Activated CD4-positive, CD25-positive, alpha-beta regulatory T cell treated with anti-CD3 and anti-CD28 coated beads, Interleukin-2, amount 50 U/mL, for 16 hours (primary cell): ENCODE results near the gene CRYBG1.
"Not testable (repeated sequence)": the region's sequence is repeated elsewhere in the genome, so short reads cannot be mapped to it uniquely, and the experiment has no call there.

Experiments used
- DNase-seq: peaks from one replicate; pipeline ENCODE4 v3.0.0-alpha.2; 2020; ENCODE audit warnings: low read depth, low spot score

CRYBG1 gene

DNA sequence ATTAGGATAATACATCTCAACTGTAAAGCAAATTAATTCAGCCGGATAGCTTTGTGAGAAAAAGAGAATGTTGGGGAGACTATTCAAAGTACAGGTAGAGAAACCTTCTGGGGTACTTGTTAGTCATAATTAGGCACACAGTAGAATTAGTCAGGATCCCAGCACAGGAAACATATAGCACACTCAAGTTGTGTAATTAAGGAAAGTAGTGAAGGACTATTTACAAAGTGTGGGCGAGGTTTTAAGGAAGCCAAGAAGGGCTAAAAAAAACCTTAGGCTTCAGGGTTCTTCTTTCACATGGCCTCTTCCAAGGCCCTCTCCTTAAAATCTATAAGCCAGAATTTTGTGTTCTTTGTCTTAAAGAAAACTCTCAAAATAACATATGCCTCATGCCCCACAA is 142.0 kb downstream of the CRYBG1 start:
- no peak for DNase-seq

DNA sequence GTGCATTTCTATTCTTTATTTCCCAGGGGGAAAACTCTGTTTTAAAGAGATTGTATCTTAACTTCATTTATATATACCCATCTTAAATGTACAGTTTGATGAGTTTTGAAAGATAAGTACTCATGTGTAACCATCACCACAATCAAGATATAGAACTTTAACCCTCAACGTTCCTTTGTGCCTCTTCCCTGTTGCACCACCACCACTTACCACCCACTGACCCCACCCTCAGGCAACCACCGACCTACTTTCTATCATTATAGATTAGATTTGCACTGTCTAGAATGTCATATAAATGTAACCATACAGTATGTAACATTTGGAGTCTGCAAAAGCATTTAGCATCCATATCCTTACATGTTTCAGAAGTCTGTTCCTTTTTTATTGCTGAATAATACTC is 147.8 kb downstream of the CRYBG1 start:
- DNase-seq: no peak

DNA sequence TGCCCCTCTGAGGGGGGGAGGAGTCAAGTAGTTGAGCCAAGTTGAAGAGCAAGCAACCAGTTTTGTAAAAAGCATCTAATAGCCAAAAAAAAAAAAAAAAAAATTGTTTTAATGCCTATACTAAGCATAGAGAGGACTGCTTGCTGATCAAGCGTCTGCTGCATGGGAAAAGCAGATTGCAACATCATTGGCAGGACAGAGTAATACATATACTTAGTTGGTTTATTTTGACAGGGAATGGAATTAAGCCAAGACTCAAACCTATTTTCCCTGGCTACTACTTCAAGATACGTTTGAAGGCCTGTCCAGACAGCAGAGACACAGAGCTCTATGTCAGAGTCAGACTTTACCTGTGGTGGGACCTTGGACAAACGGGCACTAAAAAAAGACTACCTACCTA is 148.3 kb downstream of the CRYBG1 start:
- DNase-seq: no peak

DNA sequence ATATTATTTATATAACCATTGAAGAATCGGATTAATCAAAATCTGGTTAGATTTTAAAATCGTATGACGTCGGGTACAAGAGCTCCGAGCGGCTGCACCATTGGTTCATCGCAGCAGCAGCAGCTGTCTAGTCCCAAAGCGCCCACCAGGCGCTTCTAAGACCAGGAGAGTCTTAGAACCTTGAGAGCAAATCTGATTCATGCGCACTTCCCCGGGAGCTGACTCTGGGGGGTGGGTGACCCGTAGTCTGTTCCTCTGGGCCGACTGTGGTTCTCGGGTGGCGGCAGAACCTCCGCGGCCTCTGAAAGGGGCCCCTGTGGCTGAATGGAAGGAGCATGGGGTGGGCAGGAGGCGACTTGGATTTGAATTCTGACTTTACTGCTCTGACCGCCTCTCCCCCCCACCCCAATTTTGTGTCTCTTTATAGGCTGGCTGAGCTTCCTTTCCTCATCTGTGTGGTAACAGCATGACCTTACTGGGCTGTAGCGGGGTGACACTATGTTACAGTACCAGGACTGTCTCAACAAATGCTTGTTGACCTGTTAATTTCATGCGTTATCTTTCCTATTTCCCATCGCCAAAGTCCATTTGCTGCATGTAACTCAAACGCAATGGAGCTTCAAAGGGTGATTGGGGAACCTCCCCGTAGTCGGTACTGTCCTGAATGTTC is 149.0 kb downstream of the CRYBG1 start:
- DNase-seq: no peak

DNA sequence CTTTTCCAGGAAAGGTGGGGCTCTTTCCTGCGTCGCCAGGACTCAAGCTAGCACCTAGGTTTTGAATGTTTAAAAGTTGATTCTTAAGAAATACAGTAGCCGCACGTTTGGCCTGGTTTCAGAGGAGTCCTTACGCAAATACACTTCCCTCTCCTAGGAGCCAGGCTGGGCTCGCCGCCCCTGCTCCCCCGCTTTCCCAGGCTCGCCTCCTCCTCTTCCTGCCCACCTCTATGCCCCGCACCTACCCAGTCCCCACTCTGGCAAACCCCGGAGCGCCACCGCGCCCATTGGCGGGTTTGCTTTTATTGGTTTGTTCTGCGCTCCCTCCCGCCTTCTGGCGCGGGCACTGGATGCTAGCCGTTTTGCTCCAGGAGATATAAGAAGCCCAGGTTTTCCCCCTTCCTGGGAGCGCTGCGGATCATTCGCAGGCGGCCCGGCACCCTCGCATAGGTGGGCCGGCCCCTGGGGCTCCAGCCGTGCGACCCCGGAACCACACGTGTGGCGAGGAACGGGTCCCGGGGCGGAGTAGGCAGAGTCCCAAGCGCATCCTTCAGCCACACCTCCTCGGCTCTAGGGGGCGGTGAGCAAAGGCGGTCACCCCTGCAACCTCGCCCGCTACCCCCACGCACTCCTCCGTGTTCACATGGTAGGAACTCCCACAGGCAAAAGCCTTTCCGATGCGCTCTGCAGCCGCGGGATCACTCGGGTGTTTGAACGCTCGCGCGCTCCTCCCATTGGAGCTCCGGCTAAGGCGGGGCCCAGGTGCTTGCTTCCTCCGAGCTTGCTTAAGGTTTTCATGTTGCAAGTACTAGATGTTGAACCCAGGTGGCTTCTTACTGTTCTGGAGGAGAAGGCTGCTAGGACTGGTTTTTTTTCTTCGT is 149.8 kb downstream of the CRYBG1 start:
- DNase-seq: peak; percentile 44

DNA sequence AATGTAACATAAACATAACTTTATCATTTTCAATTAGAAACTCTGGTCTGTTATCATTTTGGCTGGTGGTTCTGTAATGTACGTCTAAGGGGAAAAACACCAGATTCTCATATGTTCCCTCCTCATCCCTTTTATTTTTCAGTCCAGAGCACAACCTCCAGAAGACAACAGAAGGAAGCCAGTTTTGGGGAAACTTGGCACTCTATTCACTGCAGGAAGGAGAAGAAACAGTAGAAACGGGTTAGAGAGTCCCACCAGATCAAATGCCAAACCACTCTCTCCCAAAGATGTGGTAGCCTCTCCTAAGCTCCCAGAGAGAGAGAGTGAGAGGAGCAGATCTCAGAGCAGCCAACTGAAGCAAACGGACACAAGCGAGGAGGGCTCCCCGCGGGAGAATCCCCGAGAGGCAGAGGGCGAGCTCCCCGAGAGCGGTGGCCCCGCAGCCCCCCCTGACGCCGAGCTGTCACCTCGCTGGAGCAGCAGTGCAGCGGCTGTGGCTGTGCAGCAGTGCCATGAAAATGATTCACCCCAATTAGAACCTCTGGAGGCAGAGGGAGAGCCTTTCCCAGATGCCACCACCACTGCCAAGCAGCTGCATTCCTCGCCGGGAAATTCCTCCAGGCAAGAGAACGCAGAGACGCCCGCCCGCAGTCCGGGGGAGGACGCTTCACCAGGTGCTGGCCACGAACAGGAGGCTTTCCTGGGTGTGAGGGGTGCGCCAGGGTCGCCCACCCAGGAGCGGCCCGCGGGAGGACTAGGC is 151.0 kb downstream of the CRYBG1 start:
- no peak for DNase-seq

DNA sequence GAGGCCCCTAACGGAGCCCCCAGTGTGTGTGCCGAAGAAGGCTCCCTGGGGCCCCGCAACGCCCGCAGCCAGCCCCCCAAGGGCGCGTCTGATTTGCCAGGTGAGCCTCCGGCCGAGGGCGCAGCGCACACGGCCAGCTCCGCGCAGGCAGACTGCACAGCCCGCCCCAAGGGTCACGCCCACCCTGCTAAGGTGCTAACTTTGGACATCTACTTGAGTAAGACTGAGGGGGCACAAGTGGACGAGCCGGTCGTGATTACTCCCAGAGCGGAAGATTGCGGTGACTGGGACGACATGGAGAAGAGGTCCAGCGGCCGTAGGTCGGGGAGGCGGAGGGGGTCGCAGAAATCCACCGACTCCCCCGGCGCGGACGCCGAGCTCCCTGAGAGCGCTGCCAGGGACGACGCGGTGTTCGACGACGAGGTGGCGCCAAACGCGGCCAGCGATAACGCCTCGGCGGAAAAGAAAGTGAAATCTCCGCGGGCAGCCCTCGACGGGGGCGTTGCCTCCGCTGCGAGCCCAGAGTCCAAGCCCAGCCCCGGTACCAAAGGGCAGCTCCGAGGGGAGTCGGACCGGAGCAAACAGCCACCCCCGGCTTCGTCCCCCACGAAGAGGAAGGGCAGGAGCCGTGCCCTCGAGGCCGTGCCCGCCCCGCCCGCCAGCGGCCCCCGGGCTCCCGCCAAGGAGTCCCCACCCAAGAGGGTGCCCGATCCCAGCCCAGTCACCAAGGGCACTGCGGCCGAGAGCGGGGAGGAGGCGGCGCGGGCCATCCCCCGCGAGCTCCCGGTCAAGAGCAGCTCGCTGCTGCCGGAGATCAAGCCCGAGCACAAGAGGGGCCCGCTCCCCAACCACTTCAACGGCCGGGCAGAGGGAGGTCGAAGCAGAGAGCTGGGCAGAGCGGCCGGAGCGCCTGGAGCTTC is 151.8 kb downstream of the CRYBG1 start:
- peak; percentile 60 for DNase-seq

DNA sequence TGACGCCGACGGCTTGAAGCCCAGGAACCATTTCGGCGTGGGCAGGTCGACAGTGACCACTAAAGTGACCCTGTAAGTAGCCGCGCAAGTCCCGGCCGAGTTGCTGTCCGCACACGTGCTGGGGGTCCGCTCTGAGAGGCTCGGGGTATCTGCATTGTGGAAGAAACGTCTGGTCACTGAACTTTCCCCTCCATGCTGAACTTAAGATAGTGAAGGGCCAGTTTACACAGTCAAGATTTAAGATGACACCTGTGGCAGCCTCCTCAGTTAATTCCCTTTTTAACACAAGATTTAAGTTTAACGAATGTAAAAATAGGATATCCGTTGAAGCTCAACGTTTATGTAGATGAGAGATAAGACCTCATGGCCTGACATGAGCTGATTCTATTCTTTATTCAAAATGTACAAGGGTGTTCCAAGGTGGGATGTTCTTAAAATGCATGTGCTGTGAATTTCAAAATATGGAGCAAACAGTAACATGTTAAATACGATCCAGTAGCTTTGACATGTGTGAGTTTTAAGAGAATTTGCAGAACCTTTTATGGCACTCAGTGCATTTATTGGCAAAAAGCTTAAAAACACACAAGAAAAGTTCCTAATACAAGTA is 152.6 kb downstream of the CRYBG1 start:
- DNase-seq: no peak

DNA sequence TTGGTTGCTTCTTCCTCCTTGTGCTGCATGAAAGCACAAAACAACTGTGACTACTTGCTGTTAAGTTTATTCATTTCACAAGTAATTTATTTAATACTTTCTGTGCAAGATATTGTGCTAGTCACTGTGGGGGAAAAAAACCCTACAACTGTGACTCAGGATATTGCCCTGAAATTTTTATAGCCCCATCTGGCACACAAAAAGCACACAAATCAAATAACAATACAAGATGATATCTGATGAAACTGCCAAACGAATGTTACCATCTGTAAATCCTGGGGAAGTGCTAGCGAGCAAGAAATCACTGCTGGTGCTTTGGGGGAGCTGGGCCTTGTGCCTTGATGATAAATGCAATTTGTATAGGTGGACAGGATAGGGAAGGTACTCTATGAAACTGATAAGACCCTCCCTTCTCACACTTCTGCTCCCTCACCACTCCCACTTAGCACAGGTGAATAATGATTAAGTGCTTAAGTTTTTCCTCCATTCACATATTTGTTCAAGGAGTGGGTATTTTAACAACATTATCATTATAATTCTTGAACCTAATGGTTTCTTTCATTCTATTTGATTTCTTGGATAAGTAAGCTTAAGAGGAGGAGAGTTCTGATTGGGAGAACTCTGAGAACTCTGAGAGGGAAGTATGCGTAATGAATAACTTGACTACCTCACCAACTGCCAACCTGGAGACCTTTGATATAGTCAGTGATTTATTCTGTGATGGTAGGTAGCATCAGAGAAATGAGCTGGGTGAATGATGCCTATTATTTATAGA is 153.5 kb downstream of the CRYBG1 start:
- DNase-seq: no peak

DNA sequence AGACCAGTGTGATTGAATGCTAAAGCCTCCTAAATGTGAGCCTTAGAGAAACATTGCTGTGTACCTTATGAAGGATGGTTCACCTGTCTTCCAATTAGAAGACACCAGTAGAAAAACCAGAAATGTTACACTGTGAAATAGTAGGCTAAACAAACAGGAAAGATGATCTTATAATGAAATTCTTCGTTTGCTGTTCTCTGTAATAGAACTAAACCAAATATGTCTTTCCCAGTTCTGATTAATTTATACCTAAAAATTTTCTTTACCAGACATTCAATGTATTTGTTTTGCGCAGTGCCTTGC is 154.0 kb downstream of the CRYBG1 start:
- no peak for DNase-seq

DNA sequence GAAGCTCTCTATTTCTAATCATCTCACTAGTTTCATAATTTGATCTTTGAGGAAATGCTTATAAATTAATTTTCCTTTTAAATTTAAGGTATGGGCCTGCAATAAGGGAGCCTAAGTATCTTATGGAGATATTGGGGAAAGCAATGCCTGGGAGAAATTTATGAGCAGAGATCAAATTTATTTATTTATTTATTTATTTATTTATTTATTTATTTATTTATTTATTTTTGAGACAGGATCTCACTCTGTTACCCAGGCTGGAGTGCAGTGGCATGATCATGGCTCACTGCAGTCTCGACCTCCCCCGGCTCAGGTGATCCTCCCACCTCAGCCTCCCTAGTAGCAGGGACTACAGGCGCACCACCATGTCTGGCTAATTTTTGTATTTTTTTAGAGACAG is 155.1 kb downstream of the CRYBG1 start:
- not testable (repeated sequence) for DNase-seq

DNA sequence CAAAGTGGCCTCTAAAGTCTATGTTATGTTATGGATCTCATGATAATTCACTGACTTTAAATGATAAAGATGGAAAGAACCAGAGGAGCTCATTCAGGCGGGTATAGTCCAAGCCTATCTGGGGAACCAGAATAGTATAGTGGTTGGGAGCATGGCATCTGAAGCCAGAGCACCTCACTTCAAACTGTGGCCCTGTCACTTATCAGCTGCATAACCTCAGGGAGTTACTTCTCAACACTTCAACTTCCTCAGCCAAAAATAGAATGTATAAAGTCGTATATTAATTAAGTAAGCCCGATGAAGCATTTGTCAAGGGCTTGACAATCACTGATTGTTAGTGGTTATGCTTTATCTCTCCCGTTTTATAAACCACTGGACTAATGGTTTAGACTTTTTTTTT is 156.1 kb downstream of the CRYBG1 start:
- no peak for DNase-seq

DNA sequence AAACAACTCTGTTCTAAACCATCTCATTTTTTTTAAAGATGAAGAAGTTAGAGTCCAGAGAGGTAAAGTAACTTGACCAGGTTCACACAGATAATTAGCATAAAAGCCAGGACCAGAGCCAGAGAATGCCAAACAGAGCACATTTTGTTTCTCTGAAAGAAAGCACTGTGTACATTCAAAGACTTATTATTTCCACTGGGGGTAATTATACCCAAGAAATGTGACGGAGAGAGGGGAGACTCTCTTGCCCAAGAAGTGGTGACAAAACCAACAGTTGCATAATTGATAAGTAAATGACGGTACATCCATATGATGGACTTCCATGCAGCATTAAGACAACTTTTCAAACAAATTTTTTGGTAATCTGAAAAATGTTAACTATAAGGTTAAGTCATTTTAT is 157.2 kb downstream of the CRYBG1 start:
- no peak for DNase-seq

DNA sequence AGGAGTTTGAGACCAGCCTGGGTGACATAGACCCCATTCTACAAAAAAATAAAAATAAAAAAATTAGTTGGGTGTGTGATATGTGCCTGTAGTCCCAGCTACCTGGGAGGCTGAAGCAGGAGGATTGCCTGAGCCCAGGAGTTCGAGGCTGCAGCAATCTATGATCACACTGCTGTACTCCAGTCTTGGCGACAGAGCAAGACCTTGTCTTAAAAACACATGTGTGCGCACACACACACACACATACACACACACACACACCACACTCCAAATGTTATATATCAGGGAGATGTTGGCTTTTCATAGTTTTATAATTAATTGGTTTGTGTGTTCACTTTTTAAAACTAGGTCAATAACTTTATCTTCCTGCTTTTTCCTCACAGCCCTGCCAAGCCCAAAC is 158.2 kb downstream of the CRYBG1 start:
- DNase-seq: no peak

DNA sequence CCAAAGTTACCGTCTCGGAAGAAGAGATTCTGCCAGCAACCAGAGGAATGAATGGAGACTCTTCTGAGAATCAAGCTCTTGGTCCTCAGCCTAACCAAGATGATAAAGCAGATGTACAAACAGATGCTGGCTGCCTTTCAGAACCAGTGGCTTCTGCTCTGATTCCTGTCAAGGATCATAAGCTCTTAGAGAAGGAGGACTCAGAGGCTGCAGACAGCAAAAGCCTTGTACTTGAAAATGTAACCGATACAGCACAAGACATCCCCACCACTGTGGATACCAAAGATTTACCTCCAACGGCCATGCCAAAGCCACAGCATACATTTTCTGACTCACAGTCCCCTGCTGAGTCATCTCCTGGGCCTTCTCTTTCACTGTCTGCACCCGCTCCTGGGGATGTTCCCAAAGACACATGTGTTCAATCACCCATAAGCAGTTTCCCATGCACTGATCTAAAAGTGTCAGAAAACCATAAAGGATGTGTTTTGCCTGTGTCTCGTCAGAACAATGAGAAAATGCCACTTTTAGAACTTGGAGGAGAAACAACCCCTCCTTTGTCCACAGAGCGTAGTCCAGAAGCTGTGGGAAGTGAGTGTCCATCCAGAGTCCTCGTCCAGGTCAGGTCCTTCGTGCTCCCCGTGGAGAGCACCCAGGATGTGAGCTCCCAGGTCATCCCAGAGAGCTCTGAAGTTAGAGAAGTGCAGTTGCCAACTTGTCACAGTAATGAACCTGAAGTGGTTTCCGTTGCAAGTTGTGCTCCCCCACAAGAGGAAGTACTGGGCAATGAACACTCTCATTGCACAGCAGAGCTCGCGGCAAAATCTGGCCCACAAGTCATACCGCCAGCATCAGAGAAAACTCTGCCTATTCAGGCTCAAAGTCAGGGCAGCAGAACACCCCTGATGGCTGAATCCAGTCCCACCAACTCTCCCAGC is 159.2 kb downstream of the CRYBG1 start:
- peak; percentile 61 for DNase-seq

DNA sequence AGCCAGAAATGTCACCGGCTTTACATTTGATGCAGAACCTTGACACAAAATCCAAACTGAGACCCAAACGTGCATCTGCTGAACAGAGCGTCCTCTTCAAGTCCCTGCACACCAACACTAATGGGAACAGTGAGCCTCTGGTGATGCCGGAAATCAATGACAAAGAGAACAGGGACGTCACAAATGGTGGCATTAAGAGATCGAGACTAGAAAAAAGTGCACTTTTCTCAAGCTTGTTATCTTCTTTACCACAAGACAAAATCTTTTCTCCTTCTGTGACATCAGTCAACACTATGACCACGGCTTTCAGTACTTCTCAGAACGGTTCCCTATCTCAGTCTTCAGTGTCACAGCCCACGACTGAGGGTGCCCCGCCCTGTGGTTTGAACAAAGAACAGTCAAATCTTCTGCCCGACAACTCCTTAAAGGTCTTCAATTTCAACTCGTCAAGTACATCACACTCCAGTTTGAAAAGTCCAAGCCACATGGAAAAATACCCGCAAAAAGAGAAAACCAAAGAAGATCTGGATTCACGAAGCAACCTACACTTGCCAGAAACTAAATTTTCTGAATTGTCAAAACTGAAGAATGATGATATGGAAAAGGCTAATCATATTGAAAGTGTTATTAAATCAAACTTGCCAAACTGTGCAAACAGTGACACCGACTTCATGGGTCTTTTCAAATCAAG is 160.3 kb downstream of the CRYBG1 start:
- peak; percentile 73 for DNase-seq

DNA sequence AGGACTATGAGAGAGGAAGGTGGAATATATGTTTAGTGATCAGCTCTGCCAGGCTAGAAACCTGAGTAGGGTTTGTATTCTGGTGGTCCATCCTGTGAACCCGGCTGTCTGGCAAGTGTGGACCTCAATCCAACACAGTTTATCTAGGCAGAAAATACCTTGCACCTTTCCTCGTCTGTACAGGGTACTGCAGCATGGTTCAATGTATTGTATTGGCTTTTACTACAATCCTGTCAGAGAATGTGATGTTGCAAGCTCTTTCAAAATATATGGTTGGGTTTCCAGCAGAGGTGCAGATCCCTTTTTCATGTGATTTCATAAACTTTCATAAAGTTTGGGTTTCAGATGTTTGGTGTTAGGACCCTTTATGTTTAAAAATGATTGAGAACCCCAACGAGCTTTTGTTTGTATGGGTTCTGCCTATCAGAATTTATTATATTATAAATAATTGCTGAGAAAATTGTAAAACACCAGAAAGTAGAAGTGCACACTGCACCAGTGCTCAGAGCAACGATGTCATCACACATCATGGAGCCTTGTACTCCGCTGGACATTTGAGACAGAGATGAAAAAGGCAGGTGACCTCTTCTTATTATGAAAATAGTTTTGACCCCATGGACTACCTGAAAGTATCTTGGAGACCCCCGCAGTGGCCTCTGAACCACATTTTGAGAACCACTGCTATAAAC is 162.2 kb downstream of the CRYBG1 start:
- DNase-seq: no peak
